ENCODE data around the gene DTX4. TPM values are rescaled to one million over a fixed set of nuclear protein-coding genes. Genes with fewer than 3 reads are reported as not detected.

Gene DTX4
- total RNA-seq, 2 donors from 2014 or later: 16.1 to 16.6 TPM

DNA sequence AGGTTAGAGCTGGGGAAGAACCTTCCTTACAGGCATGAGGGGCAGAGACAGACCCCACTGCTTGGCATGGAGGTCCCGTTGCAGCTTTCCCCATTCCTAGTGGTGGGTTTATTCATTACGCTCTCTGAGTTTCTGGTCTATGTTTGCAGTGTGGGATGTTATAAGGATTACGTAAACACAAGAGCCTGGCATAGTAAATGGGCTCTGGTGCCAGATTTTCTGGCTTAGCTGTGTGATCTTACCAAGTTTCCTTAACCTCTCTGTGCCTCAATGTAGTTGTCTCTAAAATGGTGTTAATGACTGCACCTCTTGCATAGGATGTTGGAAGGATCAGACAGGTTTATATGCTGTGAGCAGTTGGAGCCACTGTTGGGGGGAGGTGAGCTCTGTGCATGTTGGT lies 15.1 kb downstream of the DTX4 start:
- Mint-ChIP-seq H3K27ac (no peak overlapping the region), H3K4me3 (no peak overlapping the region), H3K36me3 (ENCODE audit: low read depth) (peaks cover 43% of the 10 kb centered on the region), H3K27me3 (ENCODE audit: insufficient read depth) (no peaks in the 10 kb centered on the region), H3K9me3 (no peaks in the 10 kb centered on the region), H3K4me1 (peaks cover 7% of the 10 kb centered on the region)
- no peak overlapping the region for H3K4me3 ChIP-seq (ENCODE audit: low read length)
- no peaks in the 10 kb centered on the region for H3K27me3 ChIP-seq (ENCODE audit: control insufficient read depth, insufficient read depth, low read length, poor library complexity, severe bottlenecking)
- H3K27ac ChIP-seq (ENCODE audit: low read depth, low read length): no peak overlapping the region
- WGBS, 2 experiments (ENCODE audit: insufficient coverage in 1 of 2, insufficient read length in 1 of 2): 90 to 97% methylated on average over 2 to 3 of the region's 3 CpGs
- H3K9ac ChIP-seq (ENCODE audit: extremely low read depth, low read length, poor library complexity, severe bottlenecking): no peak overlapping the region
- H3K4me1 ChIP-seq (ENCODE audit: control insufficient read depth, insufficient read depth, low read length): no peaks in the 10 kb centered on the region
- TF ChIP-seq, protein P1, sequence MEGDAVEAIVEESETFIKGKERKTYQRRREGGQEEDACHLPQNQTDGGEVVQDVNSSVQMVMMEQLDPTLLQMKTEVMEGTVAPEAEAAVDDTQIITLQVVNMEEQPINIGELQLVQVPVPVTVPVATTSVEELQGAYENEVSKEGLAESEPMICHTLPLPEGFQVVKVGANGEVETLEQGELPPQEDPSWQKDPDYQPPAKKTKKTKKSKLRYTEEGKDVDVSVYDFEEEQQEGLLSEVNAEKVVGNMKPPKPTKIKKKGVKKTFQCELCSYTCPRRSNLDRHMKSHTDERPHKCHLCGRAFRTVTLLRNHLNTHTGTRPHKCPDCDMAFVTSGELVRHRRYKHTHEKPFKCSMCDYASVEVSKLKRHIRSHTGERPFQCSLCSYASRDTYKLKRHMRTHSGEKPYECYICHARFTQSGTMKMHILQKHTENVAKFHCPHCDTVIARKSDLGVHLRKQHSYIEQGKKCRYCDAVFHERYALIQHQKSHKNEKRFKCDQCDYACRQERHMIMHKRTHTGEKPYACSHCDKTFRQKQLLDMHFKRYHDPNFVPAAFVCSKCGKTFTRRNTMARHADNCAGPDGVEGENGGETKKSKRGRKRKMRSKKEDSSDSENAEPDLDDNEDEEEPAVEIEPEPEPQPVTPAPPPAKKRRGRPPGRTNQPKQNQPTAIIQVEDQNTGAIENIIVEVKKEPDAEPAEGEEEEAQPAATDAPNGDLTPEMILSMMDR (conservative IDR thresholded peaks at IDR 0.05): no peak
- H3K36me3 ChIP-seq (ENCODE audit: control insufficient read depth, insufficient read depth, low read length): peaks cover 84% of the 10 kb centered on the region
- H3K9me3 ChIP-seq (ENCODE audit: control insufficient read depth, low read length): no peaks in the 10 kb centered on the region
- no peak for DNase-seq

DNA sequence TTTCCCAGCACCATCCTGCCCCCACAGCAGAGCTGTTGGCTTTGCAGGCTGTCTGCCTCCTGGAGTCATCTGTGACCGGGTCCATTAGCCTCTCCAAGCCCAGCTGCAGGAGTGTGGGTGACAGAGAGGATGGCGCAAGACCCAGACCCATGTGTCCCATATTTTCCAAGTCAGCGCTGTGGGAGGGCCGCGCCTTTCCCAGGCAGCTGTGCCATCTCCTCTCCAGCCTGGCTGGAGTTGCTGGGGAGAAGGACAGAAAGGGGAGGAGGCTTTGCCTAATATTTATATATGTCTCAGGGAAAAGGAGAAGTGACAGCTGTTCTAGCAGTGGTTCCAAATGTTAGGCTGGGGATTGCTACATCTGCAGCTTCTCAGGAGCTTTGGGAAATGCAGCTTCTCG lies 15.7 kb downstream of the DTX4 start:
- Mint-ChIP-seq H3K36me3 (ENCODE audit: low read depth) (peaks cover 44% of the 10 kb centered on the region), H3K4me1 (peaks cover 7% of the 10 kb centered on the region), H3K27me3 (ENCODE audit: insufficient read depth) (no peaks in the 10 kb centered on the region), H3K9me3 (no peaks in the 10 kb centered on the region), H3K4me3 (no peak overlapping the region), H3K27ac (no peak overlapping the region)
- 95% methylated on average over 6 of the region's 6 CpGs; no CpG with 5 or more reads in 1 of the 2 experiments for WGBS, 2 experiments (ENCODE audit: insufficient coverage in 1 of 2, insufficient read length in 1 of 2)
- DNase-seq: no peak
- Histone ChIP-seq H3K36me3 (ENCODE audit: control insufficient read depth, insufficient read depth, low read length) (peaks cover 85% of the 10 kb centered on the region), H3K4me1 (ENCODE audit: control insufficient read depth, insufficient read depth, low read length) (no peaks in the 10 kb centered on the region), H3K9ac (ENCODE audit: extremely low read depth, low read length, poor library complexity, severe bottlenecking) (no peak overlapping the region), H3K9me3 (ENCODE audit: control insufficient read depth, low read length) (no peaks in the 10 kb centered on the region), H3K27ac (ENCODE audit: low read depth, low read length) (no peak overlapping the region), H3K27me3 (ENCODE audit: control insufficient read depth, insufficient read depth, low read length, poor library complexity, severe bottlenecking) (no peaks in the 10 kb centered on the region), H3K4me3 (ENCODE audit: low read length) (no peak overlapping the region)
- TF ChIP-seq, protein P1 (conservative IDR thresholded peaks at IDR 0.05): no peak

DNA sequence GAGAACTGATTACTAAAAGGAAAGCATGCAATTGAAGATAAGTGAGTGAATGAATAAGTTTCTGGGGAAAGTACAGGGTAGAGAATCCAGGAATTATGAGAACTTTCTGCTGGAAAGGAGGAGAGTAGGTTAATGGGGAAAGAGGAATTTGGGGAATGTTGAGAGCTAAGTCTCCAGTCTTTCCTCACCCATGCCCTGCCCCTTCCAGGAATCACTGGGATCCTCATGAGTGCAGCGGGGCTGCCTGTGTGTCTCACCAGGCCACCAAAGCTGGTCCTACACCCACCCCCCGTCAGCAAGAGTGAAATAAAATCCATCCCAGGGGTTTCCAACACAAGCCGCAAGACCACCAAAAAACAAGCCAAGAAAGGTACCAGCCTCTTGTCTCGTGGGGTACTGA lies 17.0 kb downstream of the DTX4 start:
- no peaks in the 10 kb centered on the region for H3K9me3 ChIP-seq (ENCODE audit: control insufficient read depth, low read length)
- H3K27ac ChIP-seq (ENCODE audit: low read depth, low read length): no peak overlapping the region
- no peaks in the 10 kb centered on the region for H3K27me3 Mint-ChIP-seq (ENCODE audit: insufficient read depth)
- H3K4me1 ChIP-seq (ENCODE audit: control insufficient read depth, insufficient read depth, low read length): no peaks in the 10 kb centered on the region
- no peak overlapping the region for H3K4me3 ChIP-seq (ENCODE audit: low read length)
- peaks cover 46% of the 10 kb centered on the region for H3K36me3 Mint-ChIP-seq (ENCODE audit: low read depth)
- no peak overlapping the region for H3K4me3 Mint-ChIP-seq
- H3K27me3 ChIP-seq (ENCODE audit: control insufficient read depth, insufficient read depth, low read length, poor library complexity, severe bottlenecking): no peaks in the 10 kb centered on the region
- no peak for DNase-seq
- H3K36me3 ChIP-seq (ENCODE audit: control insufficient read depth, insufficient read depth, low read length): peaks cover 85% of the 10 kb centered on the region
- no peak overlapping the region for H3K27ac Mint-ChIP-seq
- H3K4me1 Mint-ChIP-seq: peaks cover 7% of the 10 kb centered on the region
- TF ChIP-seq, protein P1 (conservative IDR thresholded peaks at IDR 0.05): no peak
- no peaks in the 10 kb centered on the region for H3K9me3 Mint-ChIP-seq
- 90 to 95% methylated on average over 2 to 4 of the region's 4 CpGs for WGBS, 2 experiments (ENCODE audit: insufficient coverage in 1 of 2, insufficient read length in 1 of 2)
- H3K9ac ChIP-seq (ENCODE audit: extremely low read depth, low read length, poor library complexity, severe bottlenecking): no peak overlapping the region
